PC-3 (cell line): Measurements from ENCODE around the gene ZNF646. TPM values are rescaled to one million over a fixed set of nuclear protein-coding genes. Genes with fewer than 3 reads are reported as not detected.

Experiments
- ATAC-seq: fragments of 200-7000 bp; cut with Tn5 transposase; 2 replicates; pipeline ENCODE4 v1.9.1; 2020; ENCODE audit warnings: mild to moderate bottlenecking, moderate library complexity
- BruUV-seq: library from RNA; stranded (reverse); fragments of 400-500 nt; replicated peaks from 2 replicates; lab custom pipeline; 2021; lab: Mats Ljungman, UMichigan
- CTCF ChIA-PET: fragments of 300-600 bp; sonication (Branson Sonifier 250); formaldehyde crosslinking; loops from one replicate; lab custom pipeline; 2022; ENCODE audit warnings: antibody characterized with exemption; lab: Charles Lee
- POLR2A ChIA-PET: fragments of 300-600 bp; sonication (Branson Sonifier 250); formaldehyde crosslinking; loops from one replicate; lab custom pipeline; 2022; ENCODE audit warnings: antibody characterized with exemption; ENCODE audit not compliant: unreplicated experiment; lab: Charles Lee
- DNase-seq: peaks from one replicate; pipeline ENCODE4 v3.0.0-alpha.2; 2015
- H2AFZ ChIP-seq: fragments of 300-600 bp; sonication (generic); 2 replicates; pipeline ENCODE4 v1.6.0; 2016; ENCODE audit warnings: antibody characterized with exemption, low read length
- H3F3A ChIP-seq: fragments of 300-600 bp; sonication (generic); one replicate; pipeline ENCODE4 v1.6.0; 2017; ENCODE audit warnings: antibody characterized with exemption, low read length, control low read depth, mild to moderate bottlenecking; ENCODE audit not compliant: unreplicated experiment
- H3K27ac ChIP-seq: fragments of 300-600 bp; sonication (generic); 2 replicates; pipeline ENCODE4 v1.5.1; 2016; ENCODE audit warnings: mild to moderate bottlenecking, low read length
- H3K27me3 ChIP-seq: fragments of 300-600 bp; sonication (generic); 2 replicates; pipeline ENCODE4 v1.6.1; 2016; ENCODE audit warnings: low read length, mixed read lengths
- H3K36me3 ChIP-seq: fragments of 300-600 bp; sonication (generic); 2 replicates; pipeline ENCODE4 v1.6.1; 2016; ENCODE audit warnings: low read depth, mixed run types, low read length, mixed read lengths
- H3K4me1 ChIP-seq: fragments of 300-600 bp; sonication (generic); 2 replicates; pipeline ENCODE4 v1.5.1; 2016; ENCODE audit warnings: low read length; ENCODE audit not compliant: insufficient read depth
- H3K4me2 ChIP-seq: fragments of 300-600 bp; sonication (generic); 2 replicates; pipeline ENCODE4 v1.6.0; 2016; ENCODE audit warnings: low read length
- H3K4me3 ChIP-seq: fragments of 300-600 bp; sonication (generic); 2 replicates; pipeline ENCODE4 v1.5.1; 2016; ENCODE audit warnings: mild to moderate bottlenecking, low read length, mixed read lengths
- H3K79me2 ChIP-seq: fragments of 300-600 bp; sonication (generic); 2 replicates; pipeline ENCODE4 v1.6.1; 2017; ENCODE audit warnings: low read length, mixed read lengths
- H3K9ac ChIP-seq: fragments of 300-600 bp; sonication (generic); 2 replicates; pipeline ENCODE4 v1.6.0; 2016; ENCODE audit warnings: mild to moderate bottlenecking, low read length
- H3K9me2 ChIP-seq: fragments of 300-600 bp; sonication (generic); replicated peaks from 2 replicates; pipeline ENCODE4 v1.6.1; 2016; ENCODE audit warnings: mixed run types, low read length, mixed read lengths
- H3K9me3 ChIP-seq: fragments of 300-600 bp; sonication (generic); 2 replicates; pipeline ENCODE4 v1.6.1; 2016; ENCODE audit warnings: low read length, mixed read lengths
- H4K20me1 ChIP-seq: fragments of 300-600 bp; sonication (generic); 2 replicates; pipeline ENCODE4 v1.6.1; 2016; ENCODE audit warnings: low read length, mixed read lengths
- CTCF ChIP-seq: fragments of 300-600 bp; sonication (generic); conservative IDR thresholded peaks from 2 replicates; pipeline ENCODE4 v1.5.1; 2017; ENCODE audit warnings: antibody characterized with exemption, low read depth, mild to moderate bottlenecking, low read length
- EZH2 ChIP-seq: fragments of 300-600 bp; sonication (generic); IDR thresholded peaks from one replicate; pipeline ENCODE4 v1.6.1; 2017; ENCODE audit warnings: antibody characterized with exemption, mild to moderate bottlenecking, low read length; ENCODE audit not compliant: unreplicated experiment
- EZH2phosphoT487 ChIP-seq: fragments of 300-600 bp; sonication (generic); IDR thresholded peaks from 2 replicates; pipeline ENCODE4 v1.6.1; 2018; ENCODE audit warnings: mild to moderate bottlenecking, antibody characterized with exemption, low read length, borderline replicate concordance
- intact Hi-C: fragments of 100-400 bp; cut with micrococcal nuclease; formaldehyde crosslinking; loops from 2 replicates; pipeline ENCODE4 v1.9.0; 2023
- total RNA-seq: library from RNA; depleted of rRNA; stranded (reverse); fragments of >200 nt; gene quantifications from 2 replicates; pipeline ENCODE4 v1.2.3, GENCODE V29; 2014

Gene ZNF646
- total RNA-seq, 1 experiment from 2014 or later, result 8.5 TPM

GRCh38 chr16:31078597-31079341 is 4.5 kb downstream of the ZNF646 start:
- ChIA-PET POLR2A (no interaction called here), CTCF (no interaction called here)
- no peak for ATAC-seq
- H3K4me3 ChIP-seq, result no peak overlapping the region
- H3K27me3 ChIP-seq, result no peaks in the 10 kb centered on the region
- no peak overlapping the region for H3K9ac ChIP-seq
- no peaks in the 10 kb centered on the region for H3K9me3 ChIP-seq
- peaks cover 29% of the 10 kb centered on the region for H3K79me2 ChIP-seq
- BruUV-seq, result no TSS peak
- 0 out of 2 replicates have a peak, but pooled peaks cover 6% of the 10 kb centered on the region for H3K4me1 ChIP-seq
- intact Hi-C loops, result no loop called here
- DNase-seq, result no peak
- H3K4me2 ChIP-seq, result no peak overlapping the region
- no peaks in the 10 kb centered on the region for H4K20me1 ChIP-seq
- H2AFZ ChIP-seq, result no peak overlapping the region
- no peaks in the 10 kb centered on the region for H3K9me2 ChIP-seq
- H3K36me3 ChIP-seq, result peaks cover 10% of the 10 kb centered on the region
- no peak for TF ChIP-seq CTCF
- no peak for TF ChIP-seq EZH2
- no peak for TF ChIP-seq EZH2phosphoT487
- H3K27ac ChIP-seq, result no peak overlapping the region
- no peaks in the 10 kb centered on the region for H3F3A ChIP-seq

GRCh38 chr16:31079342-31079944 is 5.2 kb downstream of the ZNF646 start:
- Histone ChIP-seq H3K27ac (no peak overlapping the region), H3K4me3 (no peak overlapping the region), H4K20me1 (no peaks in the 10 kb centered on the region), H3K79me2 (peaks cover 25% of the 10 kb centered on the region), H3K27me3 (no peaks in the 10 kb centered on the region), H3K9ac (no peak overlapping the region), H3K9me2 (no peaks in the 10 kb centered on the region), H3K4me2 (no peak overlapping the region), H3K4me1 (0 out of 2 replicates have a peak, but pooled peaks cover 6% of the 10 kb centered on the region), H2AFZ (no peak overlapping the region), H3F3A (no peaks in the 10 kb centered on the region), H3K9me3 (no peaks in the 10 kb centered on the region), H3K36me3 (peaks cover 10% of the 10 kb centered on the region)
- TF ChIP-seq EZH2phosphoT487 (no peak), EZH2 (no peak)
- ChIA-PET CTCF (no interaction called here), POLR2A (no interaction called here)
- DNase-seq (no peak), ATAC-seq (no peak)
- intact Hi-C loops, result no loop called here
- no TSS peak for BruUV-seq

- Histone ChIP-seq H3K4me3 (no peak overlapping the region), H3K9ac (no peak overlapping the region), H3K4me1 (0 out of 2 replicates have a peak, but pooled peaks cover 1% of the 10 kb centered on the region), H3K4me2 (no peak overlapping the region), H3K79me2 (peaks cover 18% of the 10 kb centered on the region), H3K27ac (no peak overlapping the region), H3K9me3 (no peaks in the 10 kb centered on the region), H3K36me3 (peaks cover 10% of the 10 kb centered on the region), H3K9me2 (no peaks in the 10 kb centered on the region), H4K20me1 (no peaks in the 10 kb centered on the region), H3K27me3 (no peaks in the 10 kb centered on the region), H3F3A (no peaks in the 10 kb centered on the region), H2AFZ (no peak overlapping the region)
- TF ChIP-seq CTCF (no peak), EZH2 (no peak), EZH2phosphoT487 (no peak)
- BruUV-seq, result no TSS peak
- intact Hi-C loops, result no loop called here
- CTCF ChIA-PET, result no interaction called here
- DNase-seq (no peak), ATAC-seq (no peak)
- POLR2A ChIA-PET, result no interaction called here
Measured at GRCh38 chr16:31080035-31080629, 5.9 kb downstream of the ZNF646 start.
